Prostate gland (tissue), 2 donors: ENCODE results near the gene MYO7B.

ENCODE experiments used
- POLR2A ChIP-seq: fragments of 450-650 bp; IDR thresholded peaks from one replicate; pipeline ENCODE4 v1.6.1; 2016; ENCODE audit warnings: antibody characterized with exemption, mild to moderate bottlenecking
- POLR2AphosphoS5 ChIP-seq: sonication (generic); formaldehyde crosslinking; IDR thresholded peaks from one replicate; pipeline ENCODE4 v1.6.1; 2017; ENCODE audit warnings: antibody characterized with exemption
- TF ChIP-seq, protein P1 (sequence below), 4 experiments: fragments of 200-600 bp in 2 of 4; fragments of 450-650 bp in 2 of 4; sonication (generic) in 2 of 4; IDR thresholded peaks; 1 replicate in 3 of 4; 2 replicates in 1 of 4; pipeline ENCODE4 v1.5.1; 2016 to 2019; ENCODE audit warnings: antibody characterized with exemption in 4 of 4, mild to moderate bottlenecking in 2 of 4, moderate library complexity in 2 of 4

- TF ChIP-seq POLR2A (no peak), POLR2AphosphoS5 (no peak)
- TF ChIP-seq, protein P1, sequence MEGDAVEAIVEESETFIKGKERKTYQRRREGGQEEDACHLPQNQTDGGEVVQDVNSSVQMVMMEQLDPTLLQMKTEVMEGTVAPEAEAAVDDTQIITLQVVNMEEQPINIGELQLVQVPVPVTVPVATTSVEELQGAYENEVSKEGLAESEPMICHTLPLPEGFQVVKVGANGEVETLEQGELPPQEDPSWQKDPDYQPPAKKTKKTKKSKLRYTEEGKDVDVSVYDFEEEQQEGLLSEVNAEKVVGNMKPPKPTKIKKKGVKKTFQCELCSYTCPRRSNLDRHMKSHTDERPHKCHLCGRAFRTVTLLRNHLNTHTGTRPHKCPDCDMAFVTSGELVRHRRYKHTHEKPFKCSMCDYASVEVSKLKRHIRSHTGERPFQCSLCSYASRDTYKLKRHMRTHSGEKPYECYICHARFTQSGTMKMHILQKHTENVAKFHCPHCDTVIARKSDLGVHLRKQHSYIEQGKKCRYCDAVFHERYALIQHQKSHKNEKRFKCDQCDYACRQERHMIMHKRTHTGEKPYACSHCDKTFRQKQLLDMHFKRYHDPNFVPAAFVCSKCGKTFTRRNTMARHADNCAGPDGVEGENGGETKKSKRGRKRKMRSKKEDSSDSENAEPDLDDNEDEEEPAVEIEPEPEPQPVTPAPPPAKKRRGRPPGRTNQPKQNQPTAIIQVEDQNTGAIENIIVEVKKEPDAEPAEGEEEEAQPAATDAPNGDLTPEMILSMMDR (IDR thresholded peaks at IDR 0.05) = no peak
These were observed 95.5 kb downstream of the MYO7B start for GRCh38 chr2:127630864-127631540.
